Measurements from ENCODE around the gene HPX.

The HPX gene

GRCh38 chr11:6388748-6389147, 52.0 kb downstream of the HPX start:
- DNase-seq, result no peak

DNA sequence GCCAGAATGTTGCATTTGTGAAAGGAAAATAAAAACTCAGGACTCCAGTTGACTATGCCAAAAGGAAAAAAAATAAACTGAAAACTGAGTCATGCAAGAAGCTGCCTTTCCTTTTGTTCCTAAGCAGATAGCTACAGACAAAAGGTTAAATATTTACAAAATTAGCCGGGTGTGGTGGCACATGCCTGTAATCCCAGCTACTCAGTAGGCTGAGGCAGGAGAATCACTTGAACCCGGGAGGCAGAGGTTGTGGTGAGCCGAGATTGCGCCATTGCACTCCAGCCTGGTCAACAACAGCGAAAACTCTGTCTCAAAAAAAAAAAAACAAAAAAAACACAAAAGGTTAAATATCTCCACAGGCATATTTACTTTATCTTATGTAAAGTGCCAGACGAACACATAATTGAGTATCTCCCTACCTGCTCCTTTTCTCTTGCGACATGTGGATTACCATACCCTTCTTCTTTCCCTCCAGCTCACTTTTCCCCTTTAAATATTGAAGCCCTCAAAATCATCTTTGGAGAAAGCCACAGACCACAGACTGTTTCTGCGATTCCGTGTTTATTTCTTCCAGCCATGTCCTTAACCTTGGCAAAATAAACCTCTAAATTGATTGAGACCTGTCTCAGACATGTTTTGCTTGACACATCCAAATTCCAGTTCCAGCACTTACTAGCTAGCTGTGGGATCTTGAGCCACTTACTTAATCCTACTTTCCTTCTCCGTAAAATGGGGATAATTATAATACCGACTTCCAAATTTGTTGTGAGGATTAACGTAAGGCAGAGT, 52.8 kb downstream of the HPX start:
- no peak for DNase-seq

- DNase-seq, result no peak
Observed at GRCh38 chr11:6385046-6385777, 55.6 kb downstream of the HPX start.

Data from right forelimb (tissue), 1 donor.